HepG2 (cell line): ENCODE measurements around the gene RRP8.

ENCODE experiments used
- ELF1 ChIP-seq: sonication (generic); formaldehyde crosslinking; IDR thresholded peaks from 2 replicates; pipeline ENCODE4 v1.4.0; 2020; ENCODE audit warnings: missing genetic modification reagents
- EZH2 ChIP-seq: conservative IDR thresholded peaks from 2 replicates; pipeline ENCODE4 v1.6.1; 2012; ENCODE audit warnings: mild to moderate bottlenecking, low read depth, low read length, moderate library complexity
- MED13 ChIP-seq: sonication (generic); formaldehyde crosslinking; IDR thresholded peaks from 2 replicates; pipeline ENCODE4 v1.5.0; 2020; ENCODE audit warnings: missing genetic modification reagents
- PTBP1 ChIP-seq: fragments of 200-400 bp; formaldehyde crosslinking; IDR thresholded peaks from 2 replicates; pipeline ENCODE4 v1.6.1; 2018; ENCODE audit warnings: low read length, low read depth; ENCODE audit not compliant: poor library complexity, severe bottlenecking
- SMC3 ChIP-seq: IDR thresholded peaks from 2 replicates; pipeline ENCODE4 v1.6.1; 2011; ENCODE audit warnings: low read length, improper control_type of control experiment
- TAF1 ChIP-seq: sonication (generic); formaldehyde crosslinking; IDR thresholded peaks from 2 replicates; pipeline ENCODE4 v1.4.0; 2020; ENCODE audit warnings: missing genetic modification reagents
- TCF7 ChIP-seq: sonication (generic); IDR thresholded peaks from 2 replicates; pipeline ENCODE4 v1.6.1; 2016; ENCODE audit warnings: antibody characterized with exemption, low read depth
- XRCC5 ChIP-seq: fragments of 200-400 bp; formaldehyde crosslinking; optimal IDR thresholded peaks from 2 replicates; pipeline ENCODE3; 2017; ENCODE audit warnings: mild to moderate bottlenecking, low read length
- TF ChIP-seq, protein P1 (sequence below): sonication (generic); formaldehyde crosslinking; IDR thresholded peaks from 2 replicates; pipeline ENCODE4 v1.5.0; 2020; ENCODE audit warnings: mild to moderate bottlenecking, missing genetic modification reagents, moderate library complexity
- TF ChIP-seq, protein P2 (sequence below): sonication (generic); formaldehyde crosslinking; conservative IDR thresholded peaks from 2 replicates; pipeline ENCODE4 v1.4.0; 2020; ENCODE audit warnings: missing genetic modification reagents
- TF ChIP-seq, protein P3 (sequence below), 2 experiments: fragments of 450-650 bp in 1 of 2; sonication (generic) in 1 of 2; formaldehyde crosslinking; IDR thresholded peaks; 2 replicates each; pipeline versions ENCODE4 v1.5.0 to v1.8.0; 2020 to 2022; ENCODE audit warnings: mild to moderate bottlenecking in 1 of 2, missing genetic modification reagents in 1 of 2
- TF ChIP-seq, protein P4 (sequence below): IDR thresholded peaks from 2 replicates; pipeline ENCODE4 v1.6.1; 2016
- TF ChIP-seq, protein P5 (sequence below): sonication (generic); formaldehyde crosslinking; IDR thresholded peaks from 2 replicates; pipeline ENCODE4 v1.4.0; 2020; ENCODE audit warnings: mild to moderate bottlenecking, missing genetic modification reagents

DNA sequence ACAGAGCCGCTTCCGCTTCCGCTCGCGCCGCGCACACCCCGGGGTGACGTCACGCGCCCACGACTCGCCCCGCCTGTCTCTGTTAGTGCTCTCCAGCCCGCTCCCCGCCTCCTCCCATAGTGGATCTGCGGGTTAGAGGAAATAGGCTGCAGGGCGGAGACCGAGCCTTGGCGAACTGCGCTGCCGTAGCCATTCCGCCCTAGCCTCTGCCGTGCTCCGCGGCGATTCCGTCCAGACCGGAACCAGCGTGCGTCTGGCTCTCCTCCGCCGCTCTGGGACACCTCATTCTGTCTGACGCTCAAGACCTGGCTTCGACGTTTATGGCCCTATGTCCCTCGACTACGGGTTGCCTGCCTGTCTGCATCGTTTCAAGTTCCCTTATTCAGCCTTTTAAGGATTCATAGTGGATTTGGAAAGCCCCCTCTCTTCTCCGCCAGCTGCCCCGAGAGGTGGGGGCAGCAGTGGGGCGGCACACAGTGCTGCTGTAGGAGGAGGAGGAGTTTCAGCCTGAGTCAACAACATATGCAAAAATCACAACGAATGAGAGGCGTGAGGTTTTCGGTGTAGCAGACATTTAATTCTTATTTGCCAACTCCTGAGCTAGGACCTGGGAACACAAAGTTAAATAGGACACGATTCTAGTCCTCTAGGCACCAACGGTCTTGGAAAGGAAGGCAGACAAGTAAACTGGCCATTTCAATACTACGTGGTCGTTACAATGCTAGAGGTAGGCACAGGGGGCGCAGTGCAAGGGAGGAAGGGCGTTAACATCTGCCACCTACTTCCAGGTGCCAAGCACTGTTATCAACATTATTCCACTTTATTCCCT, 9.0 kb upstream of the RRP8 start, which contains the start of gene TAF10:
- TF ChIP-seq PTBP1, result no peak
- peak; percentile 87 for TF ChIP-seq ELF1 (CRISPR knock-in tag)
- no peak for TF ChIP-seq MED13 (CRISPR knock-in tag)
- no peak for TF ChIP-seq EZH2
- TF ChIP-seq, protein P1, sequence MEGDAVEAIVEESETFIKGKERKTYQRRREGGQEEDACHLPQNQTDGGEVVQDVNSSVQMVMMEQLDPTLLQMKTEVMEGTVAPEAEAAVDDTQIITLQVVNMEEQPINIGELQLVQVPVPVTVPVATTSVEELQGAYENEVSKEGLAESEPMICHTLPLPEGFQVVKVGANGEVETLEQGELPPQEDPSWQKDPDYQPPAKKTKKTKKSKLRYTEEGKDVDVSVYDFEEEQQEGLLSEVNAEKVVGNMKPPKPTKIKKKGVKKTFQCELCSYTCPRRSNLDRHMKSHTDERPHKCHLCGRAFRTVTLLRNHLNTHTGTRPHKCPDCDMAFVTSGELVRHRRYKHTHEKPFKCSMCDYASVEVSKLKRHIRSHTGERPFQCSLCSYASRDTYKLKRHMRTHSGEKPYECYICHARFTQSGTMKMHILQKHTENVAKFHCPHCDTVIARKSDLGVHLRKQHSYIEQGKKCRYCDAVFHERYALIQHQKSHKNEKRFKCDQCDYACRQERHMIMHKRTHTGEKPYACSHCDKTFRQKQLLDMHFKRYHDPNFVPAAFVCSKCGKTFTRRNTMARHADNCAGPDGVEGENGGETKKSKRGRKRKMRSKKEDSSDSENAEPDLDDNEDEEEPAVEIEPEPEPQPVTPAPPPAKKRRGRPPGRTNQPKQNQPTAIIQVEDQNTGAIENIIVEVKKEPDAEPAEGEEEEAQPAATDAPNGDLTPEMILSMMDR, result peak; percentile 70
- peak; percentile 58 for TF ChIP-seq XRCC5
- peak; percentile 93 for TF ChIP-seq TAF1 (CRISPR knock-in tag)
- TF ChIP-seq, protein P2, sequence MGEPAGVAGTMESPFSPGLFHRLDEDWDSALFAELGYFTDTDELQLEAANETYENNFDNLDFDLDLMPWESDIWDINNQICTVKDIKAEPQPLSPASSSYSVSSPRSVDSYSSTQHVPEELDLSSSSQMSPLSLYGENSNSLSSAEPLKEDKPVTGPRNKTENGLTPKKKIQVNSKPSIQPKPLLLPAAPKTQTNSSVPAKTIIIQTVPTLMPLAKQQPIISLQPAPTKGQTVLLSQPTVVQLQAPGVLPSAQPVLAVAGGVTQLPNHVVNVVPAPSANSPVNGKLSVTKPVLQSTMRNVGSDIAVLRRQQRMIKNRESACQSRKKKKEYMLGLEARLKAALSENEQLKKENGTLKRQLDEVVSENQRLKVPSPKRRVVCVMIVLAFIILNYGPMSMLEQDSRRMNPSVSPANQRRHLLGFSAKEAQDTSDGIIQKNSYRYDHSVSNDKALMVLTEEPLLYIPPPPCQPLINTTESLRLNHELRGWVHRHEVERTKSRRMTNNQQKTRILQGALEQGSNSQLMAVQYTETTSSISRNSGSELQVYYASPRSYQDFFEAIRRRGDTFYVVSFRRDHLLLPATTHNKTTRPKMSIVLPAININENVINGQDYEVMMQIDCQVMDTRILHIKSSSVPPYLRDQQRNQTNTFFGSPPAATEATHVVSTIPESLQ (CRISPR knock-in tag), result no peak
- TF ChIP-seq, protein P3, sequence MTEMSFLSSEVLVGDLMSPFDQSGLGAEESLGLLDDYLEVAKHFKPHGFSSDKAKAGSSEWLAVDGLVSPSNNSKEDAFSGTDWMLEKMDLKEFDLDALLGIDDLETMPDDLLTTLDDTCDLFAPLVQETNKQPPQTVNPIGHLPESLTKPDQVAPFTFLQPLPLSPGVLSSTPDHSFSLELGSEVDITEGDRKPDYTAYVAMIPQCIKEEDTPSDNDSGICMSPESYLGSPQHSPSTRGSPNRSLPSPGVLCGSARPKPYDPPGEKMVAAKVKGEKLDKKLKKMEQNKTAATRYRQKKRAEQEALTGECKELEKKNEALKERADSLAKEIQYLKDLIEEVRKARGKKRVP (CRISPR knock-in tag; IDR thresholded peaks at IDR 0.05), result peak in 1 of 2 experiments; percentile 49; a peak in 1 of 4 replicates
- TF ChIP-seq, protein P4, sequence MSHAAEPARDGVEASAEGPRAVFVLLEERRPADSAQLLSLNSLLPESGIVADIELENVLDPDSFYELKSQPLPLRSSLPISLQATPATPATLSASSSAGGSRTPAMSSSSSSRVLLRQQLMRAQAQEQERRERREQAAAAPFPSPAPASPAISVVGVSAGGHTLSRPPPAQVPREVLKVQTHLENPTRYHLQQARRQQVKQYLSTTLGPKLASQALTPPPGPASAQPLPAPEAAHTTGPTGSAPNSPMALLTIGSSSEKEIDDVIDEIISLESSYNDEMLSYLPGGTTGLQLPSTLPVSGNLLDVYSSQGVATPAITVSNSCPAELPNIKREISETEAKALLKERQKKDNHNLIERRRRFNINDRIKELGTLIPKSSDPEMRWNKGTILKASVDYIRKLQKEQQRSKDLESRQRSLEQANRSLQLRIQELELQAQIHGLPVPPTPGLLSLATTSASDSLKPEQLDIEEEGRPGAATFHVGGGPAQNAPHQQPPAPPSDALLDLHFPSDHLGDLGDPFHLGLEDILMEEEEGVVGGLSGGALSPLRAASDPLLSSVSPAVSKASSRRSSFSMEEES (CRISPR knock-in tag), result peak; percentile 30; the same call in 1 of the 2 replicates
- 0 out of 2 replicates have a peak, but pooled peaks have one; percentile 4 for TF ChIP-seq TCF7
- no peak for TF ChIP-seq SMC3
- TF ChIP-seq, protein P5, sequence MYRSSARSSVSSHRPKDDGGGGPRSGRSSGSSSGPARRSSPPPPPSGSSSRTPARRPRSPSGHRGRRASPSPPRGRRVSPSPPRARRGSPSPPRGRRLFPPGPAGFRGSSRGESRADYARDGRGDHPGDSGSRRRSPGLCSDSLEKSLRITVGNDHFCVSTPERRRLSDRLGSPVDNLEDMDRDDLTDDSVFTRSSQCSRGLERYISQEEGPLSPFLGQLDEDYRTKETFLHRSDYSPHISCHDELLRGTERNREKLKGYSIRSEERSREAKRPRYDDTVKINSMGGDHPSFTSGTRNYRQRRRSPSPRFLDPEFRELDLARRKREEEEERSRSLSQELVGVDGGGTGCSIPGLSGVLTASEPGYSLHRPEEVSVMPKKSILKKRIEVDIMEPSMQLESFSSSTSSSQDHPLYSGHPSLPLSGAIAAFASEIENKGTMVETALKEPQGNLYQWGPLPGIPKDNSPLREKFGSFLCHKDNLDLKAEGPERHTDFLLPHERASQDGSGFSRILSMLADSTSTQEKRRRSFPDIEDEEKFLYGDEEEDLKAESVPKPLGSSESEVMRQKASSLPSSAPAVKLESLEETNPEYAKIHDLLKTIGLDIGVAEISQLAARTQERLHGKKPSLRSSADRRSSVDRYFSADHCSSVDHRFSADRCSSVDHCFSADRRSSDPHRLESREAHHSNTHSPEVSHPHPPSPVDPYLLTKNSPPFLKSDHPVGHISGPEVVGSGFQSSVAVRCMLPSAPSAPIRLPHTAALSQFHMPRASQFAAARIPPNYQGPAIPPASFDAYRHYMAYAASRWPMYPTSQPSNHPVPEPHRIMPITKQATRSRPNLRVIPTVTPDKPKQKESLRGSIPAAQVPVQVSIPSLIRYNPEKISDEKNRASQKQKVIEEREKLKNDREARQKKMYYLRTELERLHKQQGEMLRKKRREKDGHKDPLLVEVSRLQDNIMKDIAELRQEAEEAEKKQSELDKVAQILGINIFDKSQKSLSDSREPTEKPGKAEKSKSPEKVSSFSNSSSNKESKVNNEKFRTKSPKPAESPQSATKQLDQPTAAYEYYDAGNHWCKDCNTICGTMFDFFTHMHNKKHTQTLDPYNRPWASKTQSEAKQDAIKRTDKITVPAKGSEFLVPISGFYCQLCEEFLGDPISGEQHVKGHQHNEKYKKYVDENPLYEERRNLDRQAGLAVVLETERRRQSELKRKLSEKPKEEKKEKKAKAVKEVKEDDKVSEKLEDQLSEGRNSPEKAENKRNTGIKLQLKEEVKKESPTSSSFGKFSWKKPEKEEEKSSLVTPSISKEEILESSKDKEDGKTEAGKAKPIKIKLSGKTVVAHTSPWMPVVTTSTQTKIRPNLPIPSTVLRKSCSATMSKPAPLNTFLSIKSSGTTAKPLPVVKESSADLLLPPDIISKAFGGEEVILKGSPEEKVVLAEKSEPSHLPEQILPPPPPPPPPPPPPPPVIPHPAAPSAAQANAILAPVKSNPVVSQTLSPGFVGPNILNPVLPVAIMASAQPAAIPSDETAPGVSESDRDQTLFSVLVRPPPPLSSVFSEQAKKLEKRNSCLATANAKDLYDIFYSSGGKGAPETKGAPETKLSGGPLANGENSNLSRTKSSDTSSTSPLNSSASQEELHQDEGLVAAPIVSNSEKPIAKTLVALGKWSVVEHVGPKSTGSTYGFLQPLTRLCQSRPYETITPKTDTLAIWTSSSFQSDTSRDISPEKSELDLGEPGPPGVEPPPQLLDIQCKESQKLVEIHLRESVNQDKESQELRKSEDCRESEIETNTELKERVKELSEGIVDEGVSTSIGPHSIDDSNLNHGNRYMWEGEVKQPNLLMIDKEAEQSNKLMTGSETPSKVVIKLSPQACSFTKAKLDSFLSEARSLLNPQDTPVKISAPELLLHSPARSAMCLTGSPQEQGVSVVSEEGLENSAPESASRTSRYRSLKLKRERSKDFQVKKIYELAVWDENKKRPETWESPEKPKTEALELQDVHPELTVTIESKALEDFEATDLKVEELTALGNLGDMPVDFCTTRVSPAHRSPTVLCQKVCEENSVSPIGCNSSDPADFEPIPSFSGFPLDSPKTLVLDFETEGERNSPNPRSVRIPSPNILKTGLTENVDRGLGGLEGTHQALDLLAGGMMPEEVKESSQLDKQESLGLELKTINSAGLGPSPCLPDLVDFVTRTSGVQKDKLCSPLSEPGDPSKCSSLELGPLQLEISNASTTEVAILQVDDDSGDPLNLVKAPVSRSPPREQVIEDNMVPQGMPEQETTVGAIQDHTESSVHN, result 0 out of 2 replicates have a peak, but pooled peaks have one; percentile 25
